NB4 (cell line): ENCODE results near the gene PPFIA1.

Source experiments
- CTCF ChIP-seq: IDR thresholded peaks from one replicate; pipeline ENCODE4 v1.5.1; 2012; ENCODE audit warnings: low read depth, low read length
- MAX ChIP-seq: IDR thresholded peaks from 2 replicates; pipeline ENCODE4 v1.6.1; 2011; ENCODE audit warnings: low read depth, low read length
- MYC ChIP-seq: IDR thresholded peaks from 2 replicates; pipeline ENCODE4 v1.6.1; 2011; ENCODE audit warnings: low read depth, low read length
- POLR2A ChIP-seq: IDR thresholded peaks from 2 replicates; pipeline ENCODE4 v1.6.1; 2011; ENCODE audit warnings: mild to moderate bottlenecking; ENCODE audit not compliant: insufficient read length; ENCODE audit errors: extremely low read depth

GRCh38 chr11:70306586-70307033 is 36.1 kb downstream of the PPFIA1 start:
- TF ChIP-seq CTCF = no peak
- no peak for TF ChIP-seq POLR2A
- no peak for TF ChIP-seq MYC
- no peak for TF ChIP-seq MAX
